GM12865 (cell line): ENCODE results near the gene SPOCK1.

Experiments
- DNase-seq: peaks from one replicate; pipeline ENCODE4 v3.0.0; 2010; ENCODE audit warnings: low read depth
- H3K4me3 ChIP-seq: 2 replicates; pipeline ENCODE4 v1.5.1; 2011; ENCODE audit warnings: mild to moderate bottlenecking, low read depth, low read length, control low read depth
- CTCF ChIP-seq: IDR thresholded peaks from 2 replicates; pipeline ENCODE4 v1.5.1; 2011; ENCODE audit warnings: low read length, control low read depth, low read depth, inconsistent platforms; ENCODE audit not compliant: insufficient read depth; ENCODE audit errors: missing control alignments

Gene SPOCK1

DNA sequence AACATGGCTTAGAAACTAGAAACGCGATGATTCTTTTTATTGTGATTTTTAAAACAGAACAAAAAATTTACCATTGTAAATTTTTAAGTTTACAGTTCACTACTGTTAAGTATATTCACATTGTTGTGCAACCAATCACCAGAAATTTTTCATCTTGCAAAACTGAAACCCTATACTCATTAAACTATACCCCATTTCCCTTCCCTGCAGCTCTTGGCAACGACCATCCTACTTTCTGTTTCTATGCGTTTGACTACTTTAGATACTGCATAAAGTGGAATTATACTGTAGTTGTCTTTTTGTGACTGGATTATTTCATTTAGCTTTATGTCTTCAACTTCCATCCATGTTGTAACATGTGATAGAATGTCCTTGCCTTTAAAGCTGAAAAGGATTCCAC is 52.5 kb downstream of the SPOCK1 start:
- H3K4me3 ChIP-seq = no peak overlapping the region
- no peak for TF ChIP-seq CTCF
- DNase-seq = no peak

GRCh38 chr5:137446151-137446550 is 53.0 kb downstream of the SPOCK1 start:
- no peak overlapping the region for H3K4me3 ChIP-seq
- no peak for DNase-seq
- TF ChIP-seq CTCF = no peak

DNA sequence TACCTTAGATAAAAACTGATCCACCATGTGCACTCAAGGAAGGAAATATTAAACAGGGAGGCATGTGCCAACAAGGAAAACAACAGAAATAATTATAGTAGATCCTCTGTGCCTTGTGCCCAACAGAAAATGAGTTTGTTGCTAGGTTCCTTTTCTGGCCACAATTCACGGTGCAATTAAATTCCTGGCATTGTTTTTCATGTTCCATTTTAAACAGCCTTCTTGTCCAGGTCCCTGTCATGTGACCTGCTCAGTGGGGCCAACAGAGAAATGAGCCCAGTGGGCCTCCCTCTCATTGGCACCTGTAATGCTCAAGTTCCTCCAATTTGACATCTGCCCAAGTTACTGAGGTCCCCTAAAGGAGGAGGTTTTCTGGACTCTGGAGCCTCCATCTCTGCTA is 56.5 kb downstream of the SPOCK1 start:
- H3K4me3 ChIP-seq = no peak overlapping the region
- DNase-seq = no peak
- TF ChIP-seq CTCF = no peak

DNA sequence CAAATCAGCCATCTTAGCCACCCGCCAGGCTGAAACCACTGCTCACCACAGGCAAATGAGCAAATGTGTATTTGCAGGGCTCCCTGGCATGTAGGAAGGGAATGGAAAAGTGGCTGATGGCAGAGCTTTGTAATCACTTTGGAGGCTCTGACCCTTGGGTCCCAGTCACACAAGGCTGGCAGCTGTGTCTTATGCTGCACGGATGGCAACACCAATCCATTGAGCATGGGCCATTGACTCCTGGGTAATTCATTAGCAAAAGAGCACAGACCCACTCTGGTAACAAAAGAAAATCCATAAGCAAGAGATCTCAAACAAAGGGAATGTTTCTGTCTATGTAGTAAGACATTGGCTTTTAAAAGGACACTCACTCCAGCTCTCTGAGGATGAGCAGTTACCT is 57.6 kb downstream of the SPOCK1 start:
- H3K4me3 ChIP-seq = no peak overlapping the region
- no peak for TF ChIP-seq CTCF

DNA sequence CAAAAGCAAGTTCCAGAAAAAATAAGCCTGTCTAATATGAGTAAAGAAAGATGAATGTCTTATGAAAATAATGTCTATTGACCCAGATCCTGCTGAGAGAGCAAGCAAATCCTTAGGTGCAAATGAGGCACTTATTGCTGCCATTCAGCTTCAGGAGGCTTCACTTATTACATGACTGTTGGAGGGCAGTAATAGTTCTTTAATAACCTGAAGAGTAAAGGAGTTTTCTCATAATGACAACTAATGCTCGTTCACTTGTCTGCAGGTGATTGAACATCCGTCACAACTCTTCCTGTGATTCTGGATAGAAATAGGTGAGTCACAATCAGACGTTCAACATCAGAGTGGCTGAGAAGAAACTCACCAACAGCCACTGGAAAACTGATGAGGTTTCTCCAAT is 58.3 kb downstream of the SPOCK1 start:
- no peak for DNase-seq
- TF ChIP-seq CTCF = no peak
- H3K4me3 ChIP-seq = no peak overlapping the region

More for the DNA sequence above, 57.6 kb downstream of the SPOCK1 start:
- DNase-seq = no peak

GRCh38 chr5:137439645-137440044 is 59.5 kb downstream of the SPOCK1 start:
- TF ChIP-seq CTCF = no peak
- no peak overlapping the region for H3K4me3 ChIP-seq
- no peak for DNase-seq

- TF ChIP-seq CTCF = no peak
- DNase-seq = no peak
These were observed 60.2 kb downstream of the SPOCK1 start for GRCh38 chr5:137438932-137439331.

More at GRCh38 chr5:137438932-137439331, 60.2 kb downstream of the SPOCK1 start:
- no peak overlapping the region for H3K4me3 ChIP-seq
